ENCODE data around the gene TPD52L1.

The TPD52L1 gene

DNA sequence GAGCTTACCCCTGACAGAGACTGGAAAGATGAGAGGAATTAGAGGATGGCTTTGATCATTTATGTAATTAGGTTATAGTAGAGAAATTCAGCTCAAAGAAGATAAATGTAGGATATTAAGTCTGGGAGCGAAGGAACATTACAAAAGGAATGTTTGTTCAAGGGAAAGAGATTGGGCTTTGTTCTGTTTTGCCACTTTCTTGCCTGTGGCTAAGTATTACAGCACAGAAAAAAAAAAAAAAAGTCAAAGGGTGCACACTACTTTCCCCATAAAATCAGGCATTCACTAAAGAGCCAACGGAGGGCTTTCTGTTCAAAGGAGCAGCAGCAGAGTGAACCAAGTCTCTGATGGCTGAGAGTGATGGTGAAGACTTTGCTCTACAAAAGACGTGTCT, 153.2 kb downstream of the TPD52L1 start (continued):
- TF ChIP-seq, protein P1, sequence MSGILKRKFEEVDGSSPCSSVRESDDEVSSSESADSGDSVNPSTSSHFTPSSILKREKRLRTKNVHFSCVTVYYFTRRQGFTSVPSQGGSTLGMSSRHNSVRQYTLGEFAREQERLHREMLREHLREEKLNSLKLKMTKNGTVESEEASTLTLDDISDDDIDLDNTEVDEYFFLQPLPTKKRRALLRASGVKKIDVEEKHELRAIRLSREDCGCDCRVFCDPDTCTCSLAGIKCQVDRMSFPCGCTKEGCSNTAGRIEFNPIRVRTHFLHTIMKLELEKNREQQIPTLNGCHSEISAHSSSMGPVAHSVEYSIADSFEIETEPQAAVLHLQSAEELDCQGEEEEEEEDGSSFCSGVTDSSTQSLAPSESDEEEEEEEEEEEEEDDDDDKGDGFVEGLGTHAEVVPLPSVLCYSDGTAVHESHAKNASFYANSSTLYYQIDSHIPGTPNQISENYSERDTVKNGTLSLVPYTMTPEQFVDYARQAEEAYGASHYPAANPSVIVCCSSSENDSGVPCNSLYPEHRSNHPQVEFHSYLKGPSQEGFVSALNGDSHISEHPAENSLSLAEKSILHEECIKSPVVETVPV (CRISPR knock-in tag; IDR thresholded peaks at IDR 0.05) = no peak
- TF ChIP-seq ZC3H10 (CRISPR knock-in tag; IDR thresholded peaks at IDR 0.05) (no peak), OSR1 (CRISPR knock-in tag; IDR thresholded peaks at IDR 0.05) (no peak), SNAI2 (CRISPR knock-in tag; IDR thresholded peaks at IDR 0.05) (no peak), ZNF8 (CRISPR knock-in tag; IDR thresholded peaks at IDR 0.05) (no peak), ARNTL (CRISPR knock-in tag; IDR thresholded peaks at IDR 0.05; ENCODE audit: borderline replicate concordance, low read depth) (no peak)
- TF ChIP-seq, protein P2, sequence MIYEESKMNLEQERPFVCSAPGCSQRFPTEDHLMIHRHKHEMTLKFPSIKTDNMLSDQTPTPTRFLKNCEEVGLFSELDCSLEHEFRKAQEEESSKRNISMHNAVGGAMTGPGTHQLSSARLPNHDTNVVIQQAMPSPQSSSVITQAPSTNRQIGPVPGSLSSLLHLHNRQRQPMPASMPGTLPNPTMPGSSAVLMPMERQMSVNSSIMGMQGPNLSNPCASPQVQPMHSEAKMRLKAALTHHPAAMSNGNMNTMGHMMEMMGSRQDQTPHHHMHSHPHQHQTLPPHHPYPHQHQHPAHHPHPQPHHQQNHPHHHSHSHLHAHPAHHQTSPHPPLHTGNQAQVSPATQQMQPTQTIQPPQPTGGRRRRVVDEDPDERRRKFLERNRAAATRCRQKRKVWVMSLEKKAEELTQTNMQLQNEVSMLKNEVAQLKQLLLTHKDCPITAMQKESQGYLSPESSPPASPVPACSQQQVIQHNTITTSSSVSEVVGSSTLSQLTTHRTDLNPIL (CRISPR knock-in tag; IDR thresholded peaks at IDR 0.05; ENCODE audit: low read depth) = no peak

DNA sequence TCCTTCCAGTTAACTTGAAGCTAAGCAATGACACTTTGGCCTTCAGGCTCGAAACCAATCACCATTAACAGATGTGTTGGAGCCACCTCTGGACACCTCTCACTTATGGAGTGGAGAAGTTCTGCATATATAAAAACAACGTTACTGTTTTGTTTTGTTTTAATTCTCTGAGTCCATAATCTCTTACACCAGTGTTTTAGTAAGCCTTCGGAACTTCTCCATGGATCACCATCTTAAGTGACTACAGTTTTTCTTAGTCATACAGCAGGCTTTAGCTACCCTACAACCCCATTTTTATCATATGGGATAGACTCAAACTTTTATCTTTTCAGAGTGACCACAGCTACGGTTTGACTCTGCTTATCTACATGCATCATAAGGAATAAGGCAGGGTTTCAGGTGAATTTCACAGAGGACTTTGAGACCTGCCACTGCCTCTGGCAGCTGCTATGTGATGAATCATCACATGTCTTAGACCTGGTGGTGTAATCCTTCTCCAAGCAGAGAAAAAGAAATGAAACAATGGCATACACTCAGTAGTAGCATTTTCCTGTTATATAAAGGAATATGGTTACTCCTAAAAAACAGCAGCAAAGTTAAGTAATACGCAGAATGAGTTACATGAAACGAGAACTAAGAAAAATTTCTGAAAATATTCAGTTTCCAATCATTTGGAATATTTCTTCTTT, 153.7 kb downstream of the TPD52L1 start:
- no peak for ATAC-seq
- no peak for TF ChIP-seq BACH2 (CRISPR knock-in tag; IDR thresholded peaks at IDR 0.05; ENCODE audit: borderline replicate concordance)
- TF ChIP-seq PPARA (CRISPR knock-in tag; IDR thresholded peaks at IDR 0.05; ENCODE audit: borderline replicate concordance) = no peak
- no peak for TF ChIP-seq GLIS3 (CRISPR knock-in tag; IDR thresholded peaks at IDR 0.05)
- TF ChIP-seq, protein P1 (CRISPR knock-in tag; IDR thresholded peaks at IDR 0.05) = no peak
- TF ChIP-seq, protein P3, sequence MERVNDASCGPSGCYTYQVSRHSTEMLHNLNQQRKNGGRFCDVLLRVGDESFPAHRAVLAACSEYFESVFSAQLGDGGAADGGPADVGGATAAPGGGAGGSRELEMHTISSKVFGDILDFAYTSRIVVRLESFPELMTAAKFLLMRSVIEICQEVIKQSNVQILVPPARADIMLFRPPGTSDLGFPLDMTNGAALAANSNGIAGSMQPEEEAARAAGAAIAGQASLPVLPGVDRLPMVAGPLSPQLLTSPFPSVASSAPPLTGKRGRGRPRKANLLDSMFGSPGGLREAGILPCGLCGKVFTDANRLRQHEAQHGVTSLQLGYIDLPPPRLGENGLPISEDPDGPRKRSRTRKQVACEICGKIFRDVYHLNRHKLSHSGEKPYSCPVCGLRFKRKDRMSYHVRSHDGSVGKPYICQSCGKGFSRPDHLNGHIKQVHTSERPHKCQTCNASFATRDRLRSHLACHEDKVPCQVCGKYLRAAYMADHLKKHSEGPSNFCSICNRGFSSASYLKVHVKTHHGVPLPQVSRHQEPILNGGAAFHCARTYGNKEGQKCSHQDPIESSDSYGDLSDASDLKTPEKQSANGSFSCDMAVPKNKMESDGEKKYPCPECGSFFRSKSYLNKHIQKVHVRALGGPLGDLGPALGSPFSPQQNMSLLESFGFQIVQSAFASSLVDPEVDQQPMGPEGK (CRISPR knock-in tag; IDR thresholded peaks at IDR 0.05; ENCODE audit: borderline replicate concordance) = no peak
- no peak for TF ChIP-seq SNAI2 (CRISPR knock-in tag; IDR thresholded peaks at IDR 0.05)
- no peak for TF ChIP-seq ARNTL (CRISPR knock-in tag; IDR thresholded peaks at IDR 0.05; ENCODE audit: borderline replicate concordance, low read depth)
- no peak for TF ChIP-seq CSDC2 (CRISPR knock-in tag; IDR thresholded peaks at IDR 0.05)
- TF ChIP-seq, protein P2 (CRISPR knock-in tag; IDR thresholded peaks at IDR 0.05; ENCODE audit: low read depth) = no peak
- no peak for TF ChIP-seq ZNF565 (CRISPR knock-in tag; conservative IDR thresholded peaks at IDR 0.05; ENCODE audit: low read depth)
- TF ChIP-seq TOX (CRISPR knock-in tag; IDR thresholded peaks at IDR 0.05; ENCODE audit: borderline replicate concordance) = no peak
- TF ChIP-seq ZFP3 (CRISPR knock-in tag; IDR thresholded peaks at IDR 0.05) = no peak
- TF ChIP-seq ESRRG (CRISPR knock-in tag; IDR thresholded peaks at IDR 0.05) = no peak
- no peak for TF ChIP-seq ISL1 (CRISPR knock-in tag; IDR thresholded peaks at IDR 0.05)
- TF ChIP-seq ZNF70 (CRISPR knock-in tag; IDR thresholded peaks at IDR 0.05) = no peak
- no peak for TF ChIP-seq ZC3H10 (CRISPR knock-in tag; IDR thresholded peaks at IDR 0.05)

DNA sequence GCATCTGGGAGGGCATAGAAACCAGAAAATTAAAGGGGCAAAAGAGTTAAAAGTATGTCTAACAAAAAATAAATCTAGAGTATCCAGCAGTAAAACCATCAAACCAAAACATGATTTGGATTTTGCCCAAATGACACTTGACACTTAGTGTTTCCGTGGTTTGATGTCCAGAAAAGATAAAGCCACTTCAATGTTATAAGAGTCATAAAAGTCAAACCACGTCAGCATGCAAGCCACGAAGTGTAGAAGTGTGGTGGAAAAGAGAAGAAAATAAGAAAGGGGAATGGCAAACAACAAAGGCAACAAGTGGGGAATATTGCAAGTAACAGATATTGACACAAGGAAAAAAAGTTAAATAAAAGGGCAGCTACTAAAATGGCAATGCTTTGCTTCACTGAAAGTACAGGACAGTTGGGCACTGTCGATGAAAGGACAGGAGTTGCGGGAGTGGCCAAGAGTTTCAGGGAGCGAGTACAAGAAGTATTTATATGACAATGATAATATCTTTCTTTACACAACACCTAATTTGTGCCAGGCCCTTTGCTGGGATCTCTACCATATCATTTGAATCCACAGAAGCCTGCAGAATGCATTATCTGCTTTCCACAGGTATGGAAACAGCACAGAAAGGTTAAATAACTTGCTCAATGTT, 154.5 kb downstream of the TPD52L1 start:
- no peak for ATAC-seq

More for the DNA sequence above, 154.5 kb downstream of the TPD52L1 start:
- TF ChIP-seq BACH2 (CRISPR knock-in tag; IDR thresholded peaks at IDR 0.05; ENCODE audit: borderline replicate concordance) (no peak), SNAI2 (CRISPR knock-in tag; IDR thresholded peaks at IDR 0.05) (no peak), ESRRG (CRISPR knock-in tag; IDR thresholded peaks at IDR 0.05) (no peak), ZFP30 (CRISPR knock-in tag; IDR thresholded peaks at IDR 0.05) (no peak)
- TF ChIP-seq, protein P4, sequence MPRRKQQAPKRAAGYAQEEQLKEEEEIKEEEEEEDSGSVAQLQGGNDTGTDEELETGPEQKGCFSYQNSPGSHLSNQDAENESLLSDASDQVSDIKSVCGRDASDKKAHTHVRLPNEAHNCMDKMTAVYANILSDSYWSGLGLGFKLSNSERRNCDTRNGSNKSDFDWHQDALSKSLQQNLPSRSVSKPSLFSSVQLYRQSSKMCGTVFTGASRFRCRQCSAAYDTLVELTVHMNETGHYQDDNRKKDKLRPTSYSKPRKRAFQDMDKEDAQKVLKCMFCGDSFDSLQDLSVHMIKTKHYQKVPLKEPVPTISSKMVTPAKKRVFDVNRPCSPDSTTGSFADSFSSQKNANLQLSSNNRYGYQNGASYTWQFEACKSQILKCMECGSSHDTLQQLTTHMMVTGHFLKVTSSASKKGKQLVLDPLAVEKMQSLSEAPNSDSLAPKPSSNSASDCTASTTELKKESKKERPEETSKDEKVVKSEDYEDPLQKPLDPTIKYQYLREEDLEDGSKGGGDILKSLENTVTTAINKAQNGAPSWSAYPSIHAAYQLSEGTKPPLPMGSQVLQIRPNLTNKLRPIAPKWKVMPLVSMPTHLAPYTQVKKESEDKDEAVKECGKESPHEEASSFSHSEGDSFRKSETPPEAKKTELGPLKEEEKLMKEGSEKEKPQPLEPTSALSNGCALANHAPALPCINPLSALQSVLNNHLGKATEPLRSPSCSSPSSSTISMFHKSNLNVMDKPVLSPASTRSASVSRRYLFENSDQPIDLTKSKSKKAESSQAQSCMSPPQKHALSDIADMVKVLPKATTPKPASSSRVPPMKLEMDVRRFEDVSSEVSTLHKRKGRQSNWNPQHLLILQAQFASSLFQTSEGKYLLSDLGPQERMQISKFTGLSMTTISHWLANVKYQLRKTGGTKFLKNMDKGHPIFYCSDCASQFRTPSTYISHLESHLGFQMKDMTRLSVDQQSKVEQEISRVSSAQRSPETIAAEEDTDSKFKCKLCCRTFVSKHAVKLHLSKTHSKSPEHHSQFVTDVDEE (CRISPR knock-in tag; IDR thresholded peaks at IDR 0.05) = no peak

Measured in SK-N-SH treated with all-trans-retinoic acid at 6 μM for 48 hours (cell line).